A549 (cell line): ENCODE data around the gene TMEM205. TPM values are rescaled to one million over a fixed set of nuclear protein-coding genes. Genes with fewer than 3 reads are reported as not detected.

Experiments
- BCL3 ChIP-seq: fragments of >200 bp; sonication (Bioruptor Twin); formaldehyde crosslinking; IDR thresholded peaks from 3 replicates; pipeline ENCODE4 v1.6.1; 2016
- CBX8 ChIP-seq: fragments of 200-600 bp; sonication (generic); IDR thresholded peaks from 2 replicates; pipeline ENCODE4 v1.6.1; 2016
- CTCF ChIP-seq: fragments of >200 bp; sonication (Bioruptor Twin); formaldehyde crosslinking; IDR thresholded peaks from 3 replicates; pipeline ENCODE4 v1.5.1; 2016
- E2F6 ChIP-seq: IDR thresholded peaks from 2 replicates; pipeline ENCODE4 v1.6.1; 2012; ENCODE audit warnings: low read depth, borderline replicate concordance
- EHMT2 ChIP-seq: fragments of 200-600 bp; sonication (generic); IDR thresholded peaks from 2 replicates; pipeline ENCODE4 v1.6.1; 2016; ENCODE audit warnings: antibody characterized with exemption, low read depth, mild to moderate bottlenecking, moderate library complexity
- HDAC2 ChIP-seq: fragments of 200-600 bp; sonication (generic); IDR thresholded peaks from 2 replicates; pipeline ENCODE4 v1.6.1; 2016
- HOXB13 ChIP-seq: fragments of 250-450 bp; sonication (Bioruptor Pico); IDR thresholded peaks from 2 replicates; pipeline ENCODE4 v1.5.0; 2020; ENCODE audit warnings: low read depth, mild to moderate bottlenecking, moderate library complexity
- JUNB ChIP-seq: fragments of >200 bp; sonication (Bioruptor Twin); formaldehyde crosslinking; IDR thresholded peaks from 2 replicates; pipeline ENCODE4 v1.6.1; 2016
- MAFK ChIP-seq: fragments of 450-650 bp; IDR thresholded peaks from 2 replicates; pipeline ENCODE4 v1.6.1; 2014; ENCODE audit not compliant: partially characterized antibody
- MYC ChIP-seq: IDR thresholded peaks from 2 replicates; pipeline ENCODE4 v1.6.1; 2012; ENCODE audit warnings: mild to moderate bottlenecking, inconsistent platforms, low read length, improper control_type of control experiment, borderline replicate concordance
- PHF8 ChIP-seq: fragments of 200-600 bp; sonication (generic); IDR thresholded peaks from 2 replicates; pipeline ENCODE4 v1.6.1; 2016; ENCODE audit warnings: low read depth, mild to moderate bottlenecking, antibody characterized with exemption, moderate library complexity, borderline replicate concordance
- POLR2A ChIP-seq: IDR thresholded peaks from 2 replicates; pipeline ENCODE4 v1.6.1; 2012; ENCODE audit warnings: mild to moderate bottlenecking, low read length
- RCOR1 ChIP-seq: fragments of 150-350 bp; IDR thresholded peaks from 2 replicates; pipeline ENCODE4 v1.6.1; 2014; ENCODE audit warnings: antibody characterized with exemption, low read length, low read depth
- RFX5 ChIP-seq: fragments of 450-650 bp; IDR thresholded peaks from 2 replicates; pipeline ENCODE4 v1.7.1; 2014; ENCODE audit warnings: antibody characterized with exemption, mild to moderate bottlenecking, moderate library complexity
- ZSCAN20 ChIP-seq: fragments of 250-450 bp; sonication (Bioruptor Pico); IDR thresholded peaks from 2 replicates; pipeline ENCODE4 v1.8.0; 2022; ENCODE audit warnings: mild to moderate bottlenecking, moderate library complexity
- polyA plus RNA-seq, 4 experiments: library from polyadenylated mRNA; depleted of rRNA in 3 of 4; stranded (reverse); fragments of >200 nt; fragmentation: RNase III in 1 of 4; extraction: RNeasy Plus Mini Kit Qiagen cat#74134 plus additional on column Dnase treatment in 1 of 4; gene quantifications; 2 replicates in 3 of 4; 3 replicates in 1 of 4; pipeline ENCODE4 v1.2.3, GENCODE V29; 2011 to 2017
- TF ChIP-seq, protein P1 (sequence below): fragments of 250-450 bp; sonication (Bioruptor Pico); IDR thresholded peaks from 2 replicates; pipeline ENCODE4 v1.5.0; 2020; ENCODE audit warnings: low read depth, mild to moderate bottlenecking, moderate library complexity

The TMEM205 gene
- polyA plus RNA-seq, 2 of the 4 experiments (the other 2 are of a cell fraction) = 91.6 to 183 TPM

GRCh38 chr19:11293433-11294389 lies 52.4 kb downstream of the TMEM205 start (continued):
- TF ChIP-seq, protein P1, sequence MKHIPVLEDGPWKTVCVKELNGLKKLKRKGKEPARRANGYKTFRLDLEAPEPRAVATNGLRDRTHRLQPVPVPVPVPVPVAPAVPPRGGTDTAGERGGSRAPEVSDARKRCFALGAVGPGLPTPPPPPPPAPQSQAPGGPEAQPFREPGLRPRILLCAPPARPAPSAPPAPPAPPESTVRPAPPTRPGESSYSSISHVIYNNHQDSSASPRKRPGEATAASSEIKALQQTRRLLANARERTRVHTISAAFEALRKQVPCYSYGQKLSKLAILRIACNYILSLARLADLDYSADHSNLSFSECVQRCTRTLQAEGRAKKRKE = no peak
- TF ChIP-seq E2F6 (no peak), RCOR1 (no peak), PHF8 (no peak), HOXB13 (CRISPR knock-in tag) (no peak), POLR2A (peak; percentile 55), BCL3 (0 out of 3 replicates have a peak, but pooled peaks have one; percentile 28), EHMT2 (no peak), JUNB (no peak), RFX5 (no peak), HDAC2 (no peak), MAFK (no peak), CBX8 (no peak), MYC (peak; percentile 48; the same call in 1 of the 2 replicates), ZSCAN20 (CRISPR knock-in tag) (no peak), CTCF (peak; percentile 84)
- TF ChIP-seq, all 56 proteins: peak for 8

Other genes starting within 250 kb of the TMEM205 start
- gene SPC24, start 190.5 kb downstream of the TMEM205 start, polyA plus RNA-seq (2011; rRNA removed) = 16.3 and 16.5 TPM in 2 replicates
- 21.8 to 22.2 TPM (median 22.2 TPM) in 3 replicates for gene SPC24, start 190.5 kb downstream of the TMEM205 start, polyA plus RNA-seq (2017; fragmentation: RNase III; extraction: RNeasy Plus Mini Kit Qiagen cat#74134 plus additional on column Dnase treatment)
- gene KANK2, start 148.7 kb downstream of the TMEM205 start, polyA plus RNA-seq (2011; rRNA removed) = 20.5 and 35.5 TPM in 2 replicates
- gene KANK2, start 148.7 kb downstream of the TMEM205 start, polyA plus RNA-seq (2017; fragmentation: RNase III; extraction: RNeasy Plus Mini Kit Qiagen cat#74134 plus additional on column Dnase treatment) = 63.8 to 68.0 TPM (median 66.1 TPM) in 3 replicates
- gene ANGPTL8, start 106.6 kb downstream of the TMEM205 start, polyA plus RNA-seq (2011; rRNA removed) = 0.12 TPM in 1 of 2 replicates, not detected in the other
- gene ANGPTL8, start 106.6 kb downstream of the TMEM205 start, polyA plus RNA-seq (2017; fragmentation: RNase III; extraction: RNeasy Plus Mini Kit Qiagen cat#74134 plus additional on column Dnase treatment) = 0.16 TPM in 1 of 3 replicates, not detected in the others
- gene DOCK6, start 83.7 kb downstream of the TMEM205 start, polyA plus RNA-seq (2011; rRNA removed) = 8.0 and 9.6 TPM in 2 replicates
- gene DOCK6, start 83.7 kb downstream of the TMEM205 start, polyA plus RNA-seq (2017; fragmentation: RNase III; extraction: RNeasy Plus Mini Kit Qiagen cat#74134 plus additional on column Dnase treatment) = 7.5 to 10.4 TPM (median 7.6 TPM) in 3 replicates
- not detected in 2 replicates for gene TSPAN16, start 50.1 kb downstream of the TMEM205 start, polyA plus RNA-seq (2011; rRNA removed)
- gene TSPAN16, start 50.1 kb downstream of the TMEM205 start, polyA plus RNA-seq (2017; fragmentation: RNase III; extraction: RNeasy Plus Mini Kit Qiagen cat#74134 plus additional on column Dnase treatment) = not detected in 3 replicates
- gene RAB3D, start 6.6 kb downstream of the TMEM205 start, polyA plus RNA-seq (2011; rRNA removed) = 22.3 and 26.8 TPM in 2 replicates
- 4.1 to 5.6 TPM (median 4.8 TPM) in 3 replicates for gene RAB3D, start 6.6 kb downstream of the TMEM205 start, polyA plus RNA-seq (2017; fragmentation: RNase III; extraction: RNeasy Plus Mini Kit Qiagen cat#74134 plus additional on column Dnase treatment)
- gene CCDC159, start 251 bp upstream of the TMEM205 start, polyA plus RNA-seq (2011; rRNA removed) = 11.3 and 12.2 TPM in 2 replicates
- 8.4 to 11.2 TPM (median 8.6 TPM) in 3 replicates for gene CCDC159, start 251 bp upstream of the TMEM205 start, polyA plus RNA-seq (2017; fragmentation: RNase III; extraction: RNeasy Plus Mini Kit Qiagen cat#74134 plus additional on column Dnase treatment)
- 5.6 and 6.3 TPM in 2 replicates for gene PLPPR2, start 9.2 kb upstream of the TMEM205 start, polyA plus RNA-seq (2011; rRNA removed)
- 8.6 to 12.3 TPM (median 9.7 TPM) in 3 replicates for gene PLPPR2, start 9.2 kb upstream of the TMEM205 start, polyA plus RNA-seq (2017; fragmentation: RNase III; extraction: RNeasy Plus Mini Kit Qiagen cat#74134 plus additional on column Dnase treatment)
- 1.2 and 1.3 TPM in 2 replicates for gene SWSAP1, start 28.4 kb upstream of the TMEM205 start, polyA plus RNA-seq (2011; rRNA removed)
- gene SWSAP1, start 28.4 kb upstream of the TMEM205 start, polyA plus RNA-seq (2017; fragmentation: RNase III; extraction: RNeasy Plus Mini Kit Qiagen cat#74134 plus additional on column Dnase treatment) = 1.5 to 1.8 TPM (median 1.5 TPM) in 3 replicates
- 4.4 and 5.2 TPM in 2 replicates for gene EPOR, start 38.0 kb upstream of the TMEM205 start, polyA plus RNA-seq (2011; rRNA removed)
- 2.8 to 3.6 TPM (median 3.3 TPM) in 3 replicates for gene EPOR, start 38.0 kb upstream of the TMEM205 start, polyA plus RNA-seq (2017; fragmentation: RNase III; extraction: RNeasy Plus Mini Kit Qiagen cat#74134 plus additional on column Dnase treatment)
- gene RGL3, start 73.0 kb upstream of the TMEM205 start, polyA plus RNA-seq (2011; rRNA removed) = 1.5 and 1.8 TPM in 2 replicates
- gene RGL3, start 73.0 kb upstream of the TMEM205 start, polyA plus RNA-seq (2017; fragmentation: RNase III; extraction: RNeasy Plus Mini Kit Qiagen cat#74134 plus additional on column Dnase treatment) = 2.3 to 4.0 TPM (median 3.7 TPM) in 3 replicates
- 0.46 and 0.70 TPM in 2 replicates for gene ODAD3, start 88.9 kb upstream of the TMEM205 start, polyA plus RNA-seq (2011; rRNA removed)
- gene ODAD3, start 88.9 kb upstream of the TMEM205 start, polyA plus RNA-seq (2017; fragmentation: RNase III; extraction: RNeasy Plus Mini Kit Qiagen cat#74134 plus additional on column Dnase treatment) = 0.99 to 1.2 TPM (median 1.0 TPM) in 3 replicates
- 75.0 and 102 TPM in 2 replicates for gene PRKCSH, start 89.4 kb upstream of the TMEM205 start, polyA plus RNA-seq (2011; rRNA removed)
- 206 to 215 TPM (median 212 TPM) in 3 replicates for gene PRKCSH, start 89.4 kb upstream of the TMEM205 start, polyA plus RNA-seq (2017; fragmentation: RNase III; extraction: RNeasy Plus Mini Kit Qiagen cat#74134 plus additional on column Dnase treatment)
- 0.03 TPM in 1 of 2 replicates, not detected in the other for gene ELAVL3, start 134.8 kb upstream of the TMEM205 start, polyA plus RNA-seq (2011; rRNA removed)
- 0.01 to 0.03 TPM in 2 of 3 replicates, not detected in the other for gene ELAVL3, start 134.8 kb upstream of the TMEM205 start, polyA plus RNA-seq (2017; fragmentation: RNase III; extraction: RNeasy Plus Mini Kit Qiagen cat#74134 plus additional on column Dnase treatment)
- gene ZNF653, start 159.6 kb upstream of the TMEM205 start, polyA plus RNA-seq (2011; rRNA removed) = 2.9 and 3.8 TPM in 2 replicates
- gene ZNF653, start 159.6 kb upstream of the TMEM205 start, polyA plus RNA-seq (2017; fragmentation: RNase III; extraction: RNeasy Plus Mini Kit Qiagen cat#74134 plus additional on column Dnase treatment) = 2.9 to 4.2 TPM (median 3.8 TPM) in 3 replicates
- gene ECSIT, start 182.9 kb upstream of the TMEM205 start, polyA plus RNA-seq (2011; rRNA removed) = 29.7 and 36.6 TPM in 2 replicates
- gene ECSIT, start 182.9 kb upstream of the TMEM205 start, polyA plus RNA-seq (2017; fragmentation: RNase III; extraction: RNeasy Plus Mini Kit Qiagen cat#74134 plus additional on column Dnase treatment) = 23.0 to 24.4 TPM (median 23.8 TPM) in 3 replicates
- gene CNN1, start 192.6 kb upstream of the TMEM205 start, polyA plus RNA-seq (2011; rRNA removed) = 0.62 and 0.89 TPM in 2 replicates
- 0.96 to 1.0 TPM (median 1.00 TPM) in 3 replicates for gene CNN1, start 192.6 kb upstream of the TMEM205 start, polyA plus RNA-seq (2017; fragmentation: RNase III; extraction: RNeasy Plus Mini Kit Qiagen cat#74134 plus additional on column Dnase treatment)
- 34.4 and 47.9 TPM in 2 replicates for gene ELOF1, start 213.0 kb upstream of the TMEM205 start, polyA plus RNA-seq (2011; rRNA removed)
- 91.5 to 97.3 TPM (median 92.7 TPM) in 3 replicates for gene ELOF1, start 213.0 kb upstream of the TMEM205 start, polyA plus RNA-seq (2017; fragmentation: RNase III; extraction: RNeasy Plus Mini Kit Qiagen cat#74134 plus additional on column Dnase treatment)
- 0.05 TPM in 1 of 2 replicates, not detected in the other for gene ACP5, start 231.4 kb upstream of the TMEM205 start, polyA plus RNA-seq (2011; rRNA removed)
- gene ACP5, start 231.4 kb upstream of the TMEM205 start, polyA plus RNA-seq (2017; fragmentation: RNase III; extraction: RNeasy Plus Mini Kit Qiagen cat#74134 plus additional on column Dnase treatment) = not detected in 3 replicates